IMR-90 (cell line): ENCODE results near the gene NHSL2. TPM values are rescaled to one million over a fixed set of nuclear protein-coding genes. Genes with fewer than 3 reads are reported as not detected.

ENCODE experiments used
- ATAC-seq: fragments of 200-7000 bp; cut with Tn5 transposase; 2 replicates; pipeline ENCODE4 v1.9.1; 2020; ENCODE audit warnings: low read depth, mild to moderate bottlenecking, moderate library complexity
- BruUV-seq: library from RNA; stranded (reverse); fragments of 400-500 nt; replicated peaks from 2 replicates; lab custom pipeline; 2021; lab: Mats Ljungman, UMichigan
- CTCF ChIA-PET: fragments of 300-600 bp; formaldehyde crosslinking; extraction: SDS; loops from one replicate; lab custom pipeline; 2021; ENCODE audit warnings: antibody characterized with exemption; lab: Yijun Ruan, JAX
- POLR2A ChIA-PET: fragments of 300-600 bp; sonication (Branson Sonifier 250); formaldehyde crosslinking; loops from one replicate; lab custom pipeline; 2022; ENCODE audit warnings: antibody characterized with exemption; ENCODE audit not compliant: unreplicated experiment; lab: Charles Lee
- DNase-seq: peaks from one replicate; pipeline ENCODE4 v3.0.0; 2013
- H2AFZ ChIP-seq: replicated peaks from 2 replicates; pipeline ENCODE3; 2013; ENCODE audit warnings: low read length, mild to moderate bottlenecking; ENCODE audit not compliant: poor library complexity
- H2AK5ac ChIP-seq: 2 replicates; pipeline ENCODE4 v1.6.1; 2013; ENCODE audit warnings: low read depth, low read length, inconsistent platforms
- H2AK9ac ChIP-seq: replicated peaks from 2 replicates; pipeline ENCODE3; 2013; ENCODE audit warnings: mild to moderate bottlenecking, low read depth, low read length, moderate library complexity; ENCODE audit not compliant: poor library complexity
- H2BK120ac ChIP-seq: 2 replicates; pipeline ENCODE4 v1.6.1; 2013; ENCODE audit warnings: low read depth, low read length, inconsistent platforms
- H2BK15ac ChIP-seq: 3 replicates; pipeline ENCODE4 v1.6.1; 2013; ENCODE audit warnings: low read depth, low read length, inconsistent platforms
- H2BK20ac ChIP-seq: 2 replicates; pipeline ENCODE4 v1.6.1; 2013; ENCODE audit warnings: low read depth, mild to moderate bottlenecking, inconsistent platforms, low read length, moderate library complexity
- H2BK5ac ChIP-seq: 2 replicates; pipeline ENCODE4 v1.6.1; 2013; ENCODE audit warnings: mild to moderate bottlenecking, low read depth, low read length, inconsistent platforms; ENCODE audit not compliant: poor library complexity, severe bottlenecking
- H3K14ac ChIP-seq: replicated peaks from 2 replicates; pipeline ENCODE4 v1.6.1; 2013; ENCODE audit warnings: low read depth, low read length, inconsistent platforms
- H3K18ac ChIP-seq: 2 replicates; pipeline ENCODE4 v1.6.1; 2013; ENCODE audit warnings: low read depth, low read length, control low read depth
- H3K23ac ChIP-seq: 2 replicates; pipeline ENCODE4 v1.6.1; 2013; ENCODE audit warnings: low read depth, low read length, inconsistent platforms
- H3K27ac ChIP-seq: 2 replicates; pipeline ENCODE4 v1.5.1; 2013; ENCODE audit warnings: mild to moderate bottlenecking, control low read depth, low read length; ENCODE audit not compliant: insufficient read depth
- H3K27me3 ChIP-seq: 2 replicates; pipeline ENCODE4 v1.6.1; 2013; ENCODE audit warnings: low read length; ENCODE audit not compliant: control insufficient read depth, insufficient read depth
- H3K36me3 ChIP-seq: 2 replicates; pipeline ENCODE4 v1.6.1; 2013; ENCODE audit warnings: low read length, mixed read lengths; ENCODE audit not compliant: control insufficient read depth, insufficient read depth
- H3K4ac ChIP-seq: 2 replicates; pipeline ENCODE4 v1.6.1; 2013; ENCODE audit warnings: low read depth, low read length, inconsistent platforms
- H3K4me1 ChIP-seq: 2 replicates; pipeline ENCODE4 v1.6.1; 2013; ENCODE audit warnings: low read length, mixed read lengths; ENCODE audit not compliant: control insufficient read depth, insufficient read depth
- H3K4me2 ChIP-seq: 2 replicates; pipeline ENCODE4 v1.6.1; 2013; ENCODE audit warnings: low read depth, mild to moderate bottlenecking, control low read depth, low read length, moderate library complexity
- H3K4me3 ChIP-seq: 2 replicates; pipeline ENCODE4 v1.5.1; 2013; ENCODE audit warnings: low read depth, mild to moderate bottlenecking, control low read depth, low read length, moderate library complexity; ENCODE audit not compliant: insufficient read depth
- H3K56ac ChIP-seq: 2 replicates; pipeline ENCODE4 v1.6.1; 2013; ENCODE audit warnings: low read length, inconsistent platforms; ENCODE audit not compliant: insufficient read depth; ENCODE audit errors: extremely low read depth
- H3K79me1 ChIP-seq, 2 experiments: 2 replicates each; pipeline ENCODE4 v1.6.1; 2013; ENCODE audit warnings: low read length in 2 of 2, inconsistent platforms in 1 of 2, low read depth in 1 of 2
- H3K9ac ChIP-seq: 2 replicates; pipeline ENCODE4 v1.6.1; 2013; ENCODE audit warnings: low read depth, low read length, control low read depth
- H3K9me1 ChIP-seq: 2 replicates; pipeline ENCODE4 v1.6.1; 2013; ENCODE audit warnings: low read length, inconsistent platforms; ENCODE audit not compliant: insufficient read depth
- H3K9me3 ChIP-seq: 2 replicates; pipeline ENCODE4 v1.6.1; 2013; ENCODE audit warnings: low read length; ENCODE audit not compliant: control insufficient read depth, insufficient read depth
- H4K20me1 ChIP-seq: 2 replicates; pipeline ENCODE4 v1.6.1; 2013; ENCODE audit warnings: low read length, inconsistent platforms; ENCODE audit not compliant: insufficient read depth
- H4K5ac ChIP-seq: 2 replicates; pipeline ENCODE4 v1.6.1; 2013; ENCODE audit warnings: mild to moderate bottlenecking, low read depth, low read length, control low read depth
- H4K8ac ChIP-seq, 2 experiments: 2 replicates each; pipeline ENCODE4 v1.6.1; 2013; ENCODE audit warnings: low read depth in 2 of 2, low read length in 2 of 2, control low read depth in 1 of 2, inconsistent platforms in 1 of 2
- H4K91ac ChIP-seq: 2 replicates; pipeline ENCODE4 v1.6.1; 2013; ENCODE audit warnings: low read depth, low read length, inconsistent platforms; ENCODE audit not compliant: insufficient read depth
- CHD1 ChIP-seq: IDR thresholded peaks from 2 replicates; pipeline ENCODE4 v1.6.1; 2012; ENCODE audit warnings: low read depth, low read length, improper control_type of control experiment
- RFX5 ChIP-seq: IDR thresholded peaks from 2 replicates; pipeline ENCODE4 v1.8.0; 2012; ENCODE audit warnings: low read depth, mild to moderate bottlenecking, low read length, moderate library complexity
- WGBS, 2 experiments: methylation state at CpG; one replicate each; pipeline versions ENCODE4 v1.1.5 to v1.1.7; 2013; ENCODE audit warnings: missing lambda C conversion rate in 2 of 2; ENCODE audit not compliant: insufficient read length in 1 of 2; ENCODE audit errors: extremely low coverage in 2 of 2; 5-methylcytosine and 5-hydroxymethylcytosine counted together
- dilution Hi-C: fragments of 300-500 bp; cut with HindIII; formaldehyde crosslinking; loops from one replicate; pipeline ENCODE4 v1.14.3; 2018; ENCODE audit warnings: low sequenced_read_pairs; ENCODE audit not compliant: unreplicated experiment
- in situ Hi-C: fragments of 300-500 bp; cut with MboI; formaldehyde crosslinking; loops from 3 replicates; pipeline ENCODE4 v1.14.3; 2019; ENCODE audit warnings: low sequenced_read_pairs, inconsistent platforms, mixed read lengths
- intact Hi-C: fragments of 100-400 bp; cut with micrococcal nuclease; formaldehyde crosslinking; loops from 2 replicates; pipeline ENCODE4 v1.10.0; 2022
- polyA plus RNA-seq, 3 experiments: library from polyadenylated mRNA; depleted of rRNA; stranded (reverse); fragments of >200 nt; gene quantifications; 2 replicates each; pipeline ENCODE4 v1.2.3, GENCODE V29; 2012; ENCODE audit warnings: low replicate concordance in 1 of 3
- total RNA-seq: library from RNA; depleted of rRNA; stranded (reverse); fragments of >200 nt; gene quantifications from 2 replicates; pipeline ENCODE4 v1.2.3, GENCODE V29; 2012
- TF ChIP-seq, protein P1 (sequence below): fragments of 150-350 bp; IDR thresholded peaks from 2 replicates; pipeline ENCODE4 v1.6.1; 2017; ENCODE audit warnings: mild to moderate bottlenecking, antibody characterized with exemption, low read length, low read depth

Gene NHSL2
- total and polyA plus RNA-seq, 2 of the 4 experiments (the other 2 are of a cell fraction): 0.72 to 0.75 TPM

- Histone ChIP-seq H3K9me1 (no peaks in the 10 kb centered on the region), H3K9me3 (no peaks in the 10 kb centered on the region), H4K8ac (no peak overlapping the region), H3K4ac (no peak overlapping the region), H4K20me1 (no peaks in the 10 kb centered on the region), H3K56ac (no peak overlapping the region), H3K36me3 (no peaks in the 10 kb centered on the region), H2AFZ (no peak overlapping the region), H2BK15ac (no peak overlapping the region), H3K27ac (no peak overlapping the region), H4K5ac (no peak overlapping the region), H3K27me3 (peaks cover 13% of the 10 kb centered on the region), H3K9ac (no peak overlapping the region), H2BK120ac (no peak overlapping the region), H4K91ac (no peak overlapping the region), H3K14ac (no peak overlapping the region), H3K4me1 (no peaks in the 10 kb centered on the region), H2AK5ac (no peak overlapping the region), H3K18ac (no peak overlapping the region), H3K4me2 (no peak overlapping the region), H2BK5ac (no peak overlapping the region), H2AK9ac (no peak overlapping the region), H3K23ac (no peak overlapping the region), H2BK20ac (no peak overlapping the region), H3K4me3 (no peak overlapping the region), H3K79me1 (peaks cover 0 to 3% of the 10 kb centered on the region in 2 experiments; a peak in 2 of 4 replicates)
- WGBS, 2 experiments: 83% methylated on average over 1 of the region's 2 CpGs; no CpG with 5 or more reads in 1 of the 2 experiments
- no peak for ATAC-seq
- intact Hi-C loops: no loop called here
- DNase-seq: no peak
- CTCF ChIA-PET: interaction anchor here (0.5 kb wide), 1 partner anchor 20 kb away, joined by 4 read pairs; no protein-coding TSS in a partner anchor
- in situ Hi-C loops: no loop called here
- no TSS peak for BruUV-seq
- dilution Hi-C loops: no loop called here
- TF ChIP-seq, protein P1, sequence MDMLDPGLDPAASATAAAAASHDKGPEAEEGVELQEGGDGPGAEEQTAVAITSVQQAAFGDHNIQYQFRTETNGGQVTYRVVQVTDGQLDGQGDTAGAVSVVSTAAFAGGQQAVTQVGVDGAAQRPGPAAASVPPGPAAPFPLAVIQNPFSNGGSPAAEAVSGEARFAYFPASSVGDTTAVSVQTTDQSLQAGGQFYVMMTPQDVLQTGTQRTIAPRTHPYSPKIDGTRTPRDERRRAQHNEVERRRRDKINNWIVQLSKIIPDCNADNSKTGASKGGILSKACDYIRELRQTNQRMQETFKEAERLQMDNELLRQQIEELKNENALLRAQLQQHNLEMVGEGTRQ: no peak
- no peak for TF ChIP-seq CHD1
- TF ChIP-seq RFX5: no peak
- POLR2A ChIA-PET: no interaction called here
Measured at GRCh38 chrX:72176981-72177380, 266.3 kb downstream of the NHSL2 start.
